ENCODE data around the gene CUEDC1. TPM values are rescaled to one million over a fixed set of nuclear protein-coding genes. Genes with fewer than 3 reads are reported as not detected.

CUEDC1 gene
- total and polyA plus RNA-seq, 4 donors, result 19.7 to 55.7 (median 29.2) TPM

- peaks cover 22 to 51% (median 36%) of the 10 kb centered on the region in 5 donors for H3K4me1 ChIP-seq (ENCODE audit: control insufficient read depth in 5 of 5, insufficient read depth in 5 of 5, low read length in 5 of 5)
- H3K9me3 ChIP-seq (ENCODE audit: control insufficient read depth in 4 of 4, insufficient read depth in 3 of 4, low read length in 3 of 4), result no peaks in the 10 kb centered on the region
- 70 to 84% methylated on average over 8 of the region's 8 CpGs for WGBS, 2 donors
- no peak overlapping the region for H3K4me3 ChIP-seq
- DNase-seq (peak in 2 of 3 donors; percentile 35 to 53), ATAC-seq (ENCODE audit: insufficient read depth, low FRiP score) (no peak)
- H3K27me3 ChIP-seq (ENCODE audit: control insufficient read depth in 3 of 3, insufficient read depth in 3 of 3, low read length in 2 of 3), result no peaks in the 10 kb centered on the region
- peak overlapping the region in 1 of 2 donors; percentile 11 for H3K9ac ChIP-seq (ENCODE audit: insufficient read depth in 1 of 2, low read length in 2 of 2)
- H3K27ac ChIP-seq (ENCODE audit: low read depth in 1 of 2, low read length in 1 of 2), result peak overlapping the region; percentile 44 to 98
- no peak for TF ChIP-seq CTCF (IDR thresholded peaks at IDR 0.05; ENCODE audit: control extremely low read depth, extremely low read depth)
- H3K36me3 ChIP-seq (ENCODE audit: control insufficient read depth in 4 of 4, insufficient read depth in 4 of 4, low read length in 4 of 4), result no peaks in the 10 kb centered on the region
Measured at GRCh38 chr17:57895382-57896060, 59.7 kb downstream of the CUEDC1 start.

- Histone ChIP-seq H3K4me1 (ENCODE audit: control insufficient read depth in 5 of 5, insufficient read depth in 5 of 5, low read length in 5 of 5) (peaks cover 22 to 52% (median 39%) of the 10 kb centered on the region in 5 donors), H3K9me3 (ENCODE audit: control insufficient read depth in 4 of 4, insufficient read depth in 3 of 4, low read length in 3 of 4) (no peaks in the 10 kb centered on the region), H3K27me3 (ENCODE audit: control insufficient read depth in 3 of 3, insufficient read depth in 3 of 3, low read length in 2 of 3) (no peaks in the 10 kb centered on the region), H3K36me3 (ENCODE audit: control insufficient read depth in 4 of 4, insufficient read depth in 4 of 4, low read length in 4 of 4) (no peaks in the 10 kb centered on the region), H3K9ac (ENCODE audit: insufficient read depth in 1 of 2, low read length in 2 of 2) (no peak overlapping the region), H3K27ac (ENCODE audit: low read depth in 1 of 2, low read length in 1 of 2) (peak overlapping the region; percentile 23 to 98), H3K4me3 (no peak overlapping the region)
- DNase-seq (no peak), ATAC-seq (ENCODE audit: insufficient read depth, low FRiP score) (no peak)
- WGBS, 2 donors, result 70 to 93% methylated on average over 1 of the region's 1 CpG
- TF ChIP-seq CTCF (IDR thresholded peaks at IDR 0.05; ENCODE audit: control extremely low read depth, extremely low read depth), result no peak
Measured at GRCh38 chr17:57894848-57895247, 60.4 kb downstream of the CUEDC1 start.

GRCh38 chr17:57892820-57893595, 62.2 kb downstream of the CUEDC1 start:
- no peaks in the 10 kb centered on the region for H3K9me3 ChIP-seq (ENCODE audit: control insufficient read depth in 4 of 4, insufficient read depth in 3 of 4, low read length in 3 of 4)
- no peaks in the 10 kb centered on the region for H3K27me3 ChIP-seq (ENCODE audit: control insufficient read depth in 3 of 3, insufficient read depth in 3 of 3, low read length in 2 of 3)
- ATAC-seq (ENCODE audit: insufficient read depth, low FRiP score), result peak; percentile 84
- peak; percentile 94 to 97 (median 96) for DNase-seq
- peak overlapping the region; percentile 98 to 99 for H3K27ac ChIP-seq (ENCODE audit: low read depth in 1 of 2, low read length in 1 of 2)
- H3K36me3 ChIP-seq (ENCODE audit: control insufficient read depth in 4 of 4, insufficient read depth in 4 of 4, low read length in 4 of 4), result no peaks in the 10 kb centered on the region
- no peak for TF ChIP-seq CTCF (IDR thresholded peaks at IDR 0.05; ENCODE audit: control extremely low read depth, extremely low read depth)
- H3K9ac ChIP-seq (ENCODE audit: insufficient read depth in 1 of 2, low read length in 2 of 2), result peak overlapping the region; percentile 58 to 84
- H3K4me1 ChIP-seq (ENCODE audit: control insufficient read depth in 5 of 5, insufficient read depth in 5 of 5, low read length in 5 of 5), result peaks cover 19 to 34% (median 30%) of the 10 kb centered on the region in 5 donors
- H3K4me3 ChIP-seq, result no peak overlapping the region
- 8 to 21% methylated on average over 16 of the region's 16 CpGs for WGBS, 2 donors

All from lung (tissue), 12 donors.